Measurements from ENCODE around the gene CD36.

- TF ChIP-seq, protein P1, sequence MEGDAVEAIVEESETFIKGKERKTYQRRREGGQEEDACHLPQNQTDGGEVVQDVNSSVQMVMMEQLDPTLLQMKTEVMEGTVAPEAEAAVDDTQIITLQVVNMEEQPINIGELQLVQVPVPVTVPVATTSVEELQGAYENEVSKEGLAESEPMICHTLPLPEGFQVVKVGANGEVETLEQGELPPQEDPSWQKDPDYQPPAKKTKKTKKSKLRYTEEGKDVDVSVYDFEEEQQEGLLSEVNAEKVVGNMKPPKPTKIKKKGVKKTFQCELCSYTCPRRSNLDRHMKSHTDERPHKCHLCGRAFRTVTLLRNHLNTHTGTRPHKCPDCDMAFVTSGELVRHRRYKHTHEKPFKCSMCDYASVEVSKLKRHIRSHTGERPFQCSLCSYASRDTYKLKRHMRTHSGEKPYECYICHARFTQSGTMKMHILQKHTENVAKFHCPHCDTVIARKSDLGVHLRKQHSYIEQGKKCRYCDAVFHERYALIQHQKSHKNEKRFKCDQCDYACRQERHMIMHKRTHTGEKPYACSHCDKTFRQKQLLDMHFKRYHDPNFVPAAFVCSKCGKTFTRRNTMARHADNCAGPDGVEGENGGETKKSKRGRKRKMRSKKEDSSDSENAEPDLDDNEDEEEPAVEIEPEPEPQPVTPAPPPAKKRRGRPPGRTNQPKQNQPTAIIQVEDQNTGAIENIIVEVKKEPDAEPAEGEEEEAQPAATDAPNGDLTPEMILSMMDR (IDR thresholded peaks at IDR 0.05; ENCODE audit: low read length): no peak
- TF ChIP-seq EZH2 (optimal IDR thresholded peaks at IDR 0.05; ENCODE audit: low read depth, low read length): no peak
Observed at GRCh38 chr7:80707318-80707717, 68.9 kb downstream of the CD36 start.

Data from MM.1S (cell line).